Measurements from ENCODE around the gene VAPA. TPM values are rescaled to one million over a fixed set of nuclear protein-coding genes. Genes with fewer than 3 reads are reported as not detected.

Gene VAPA
- total and polyA plus RNA-seq, 9 of the 15 experiments (the other 6 are each of a cell fraction or from before 2014, with no cell fraction given): 219 to 902 (median 526) TPM

DNA sequence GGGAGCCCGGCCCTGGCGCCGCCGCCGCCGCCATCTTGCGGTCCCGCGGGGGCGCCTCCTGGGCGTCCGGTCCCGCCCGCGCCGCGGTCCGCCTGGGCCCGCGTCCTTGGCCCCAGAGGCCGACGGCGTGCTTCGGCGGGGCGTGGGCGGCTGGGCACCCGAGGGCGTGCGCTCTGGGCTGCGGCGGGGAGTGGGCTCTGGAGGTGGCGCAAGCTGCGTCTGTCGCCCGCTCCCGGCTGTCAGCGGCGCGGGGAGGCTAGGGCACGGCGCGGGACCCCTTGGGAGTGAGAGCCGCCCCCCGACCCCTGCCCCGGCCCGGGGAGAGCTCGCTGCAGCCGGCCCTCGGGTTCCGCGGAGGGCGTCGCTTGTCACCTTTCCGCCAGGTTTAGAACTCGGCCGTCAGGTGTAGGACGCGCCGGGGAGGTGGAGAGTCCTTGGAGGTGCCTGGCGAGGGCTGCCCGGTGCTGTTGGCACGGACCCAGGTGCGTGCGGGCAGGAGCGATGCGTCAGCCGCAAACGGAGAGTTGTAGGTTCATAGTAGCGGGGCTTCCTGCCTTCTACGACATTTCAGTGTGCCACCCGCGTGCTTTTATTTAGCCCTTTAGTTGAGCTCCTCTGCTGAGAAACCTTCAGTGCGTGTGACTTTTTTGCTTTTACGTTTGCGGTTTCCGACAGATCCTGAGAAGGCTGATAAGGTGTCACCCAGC lies 921 bp downstream of the VAPA start (continued):
- TF ChIP-seq, protein P1, sequence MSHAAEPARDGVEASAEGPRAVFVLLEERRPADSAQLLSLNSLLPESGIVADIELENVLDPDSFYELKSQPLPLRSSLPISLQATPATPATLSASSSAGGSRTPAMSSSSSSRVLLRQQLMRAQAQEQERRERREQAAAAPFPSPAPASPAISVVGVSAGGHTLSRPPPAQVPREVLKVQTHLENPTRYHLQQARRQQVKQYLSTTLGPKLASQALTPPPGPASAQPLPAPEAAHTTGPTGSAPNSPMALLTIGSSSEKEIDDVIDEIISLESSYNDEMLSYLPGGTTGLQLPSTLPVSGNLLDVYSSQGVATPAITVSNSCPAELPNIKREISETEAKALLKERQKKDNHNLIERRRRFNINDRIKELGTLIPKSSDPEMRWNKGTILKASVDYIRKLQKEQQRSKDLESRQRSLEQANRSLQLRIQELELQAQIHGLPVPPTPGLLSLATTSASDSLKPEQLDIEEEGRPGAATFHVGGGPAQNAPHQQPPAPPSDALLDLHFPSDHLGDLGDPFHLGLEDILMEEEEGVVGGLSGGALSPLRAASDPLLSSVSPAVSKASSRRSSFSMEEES (CRISPR knock-in tag; IDR thresholded peaks at IDR 0.05): peak; percentile 31
- TF ChIP-seq SREBF2 (CRISPR knock-in tag; IDR thresholded peaks at IDR 0.05) (no peak), ARID2 (IDR thresholded peaks at IDR 0.05) (no peak), GATAD2B (IDR thresholded peaks at IDR 0.05; ENCODE audit: borderline replicate concordance) (no peak), NCOA4 (IDR thresholded peaks at IDR 0.05; ENCODE audit: partially characterized antibody) (no peak), SMAD2 (IDR thresholded peaks at IDR 0.05; ENCODE audit: low read depth, low read length) (no peak), NFXL1 (CRISPR knock-in tag; IDR thresholded peaks at IDR 0.05) (no peak), PYGO2 (tag; IDR thresholded peaks at IDR 0.05) (peak; percentile 62; the same call in 1 of the 2 replicates), PHB (CRISPR knock-in tag; IDR thresholded peaks at IDR 0.05) (peak; percentile 83; the same call in 1 of the 2 replicates), ILK (tag; IDR thresholded peaks at IDR 0.05; ENCODE audit: borderline replicate concordance, low read depth) (no peak), POLR2AphosphoS2 (IDR thresholded peaks at IDR 0.05; ENCODE audit: low read length) (peak; percentile 89), ZBTB8A (IDR thresholded peaks at IDR 0.05; ENCODE audit: partially characterized antibody) (no peak), HDAC2 (IDR thresholded peaks at IDR 0.05) (peak; percentile 90), HNRNPK (IDR thresholded peaks at IDR 0.05; ENCODE audit: low read depth, low read length, poor library complexity, severe bottlenecking) (no peak), CEBPG (CRISPR knock-in tag; IDR thresholded peaks at IDR 0.05) (no peak), CEBPG (tag; conservative IDR thresholded peaks at IDR 0.05 in 1 of 2, IDR thresholded peaks at IDR 0.05 in 1 of 2) (no peak), ZSCAN32 (CRISPR knock-in tag; IDR thresholded peaks at IDR 0.05) (no peak), CBFB (CRISPR knock-in tag; IDR thresholded peaks at IDR 0.05) (peak; percentile 82), ZFPM2 (CRISPR knock-in tag; IDR thresholded peaks at IDR 0.05) (no peak), KAT7 (CRISPR knock-in tag; IDR thresholded peaks at IDR 0.05; ENCODE audit: borderline replicate concordance) (peak; percentile 94; the same call in 1 of the 2 replicates), PHTF2 (CRISPR knock-in tag; IDR thresholded peaks at IDR 0.05) (no peak)
- TF ChIP-seq, protein P2, sequence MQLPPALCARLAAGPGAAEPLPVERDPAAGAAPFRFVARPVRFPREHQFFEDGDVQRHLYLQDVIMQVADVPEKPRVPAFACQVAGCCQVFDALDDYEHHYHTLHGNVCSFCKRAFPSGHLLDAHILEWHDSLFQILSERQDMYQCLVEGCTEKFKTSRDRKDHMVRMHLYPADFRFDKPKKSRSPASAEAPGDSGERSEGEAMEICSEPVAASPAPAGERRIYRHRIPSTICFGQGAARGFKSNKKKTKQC (CRISPR knock-in tag; IDR thresholded peaks at IDR 0.05): 0 out of 2 replicates have a peak, but pooled peaks have one; percentile 48
- TF ChIP-seq, protein P3, sequence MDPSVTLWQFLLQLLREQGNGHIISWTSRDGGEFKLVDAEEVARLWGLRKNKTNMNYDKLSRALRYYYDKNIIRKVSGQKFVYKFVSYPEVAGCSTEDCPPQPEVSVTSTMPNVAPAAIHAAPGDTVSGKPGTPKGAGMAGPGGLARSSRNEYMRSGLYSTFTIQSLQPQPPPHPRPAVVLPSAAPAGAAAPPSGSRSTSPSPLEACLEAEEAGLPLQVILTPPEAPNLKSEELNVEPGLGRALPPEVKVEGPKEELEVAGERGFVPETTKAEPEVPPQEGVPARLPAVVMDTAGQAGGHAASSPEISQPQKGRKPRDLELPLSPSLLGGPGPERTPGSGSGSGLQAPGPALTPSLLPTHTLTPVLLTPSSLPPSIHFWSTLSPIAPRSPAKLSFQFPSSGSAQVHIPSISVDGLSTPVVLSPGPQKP (CRISPR knock-in tag; IDR thresholded peaks at IDR 0.05): no peak
- TF ChIP-seq, protein P4, sequence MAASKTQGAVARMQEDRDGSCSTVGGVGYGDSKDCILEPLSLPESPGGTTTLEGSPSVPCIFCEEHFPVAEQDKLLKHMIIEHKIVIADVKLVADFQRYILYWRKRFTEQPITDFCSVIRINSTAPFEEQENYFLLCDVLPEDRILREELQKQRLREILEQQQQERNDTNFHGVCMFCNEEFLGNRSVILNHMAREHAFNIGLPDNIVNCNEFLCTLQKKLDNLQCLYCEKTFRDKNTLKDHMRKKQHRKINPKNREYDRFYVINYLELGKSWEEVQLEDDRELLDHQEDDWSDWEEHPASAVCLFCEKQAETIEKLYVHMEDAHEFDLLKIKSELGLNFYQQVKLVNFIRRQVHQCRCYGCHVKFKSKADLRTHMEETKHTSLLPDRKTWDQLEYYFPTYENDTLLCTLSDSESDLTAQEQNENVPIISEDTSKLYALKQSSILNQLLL (CRISPR knock-in tag; IDR thresholded peaks at IDR 0.05; ENCODE audit: borderline replicate concordance): no peak
